ENCODE data around the gene HMX1. TPM values are rescaled to one million over a fixed set of nuclear protein-coding genes. Genes with fewer than 3 reads are reported as not detected.

Gene HMX1
- not detected in 2 replicates for total RNA-seq

GRCh38 chr4:8871417-8872401 lies at the start of gene HMX1:
HMX1 (minus strand) TSS chr4:8871839; CDS start chr4:8871614, 225 bp downstream.
- no peaks in the 10 kb centered on the region for H3K79me2 ChIP-seq (ENCODE audit: insufficient read depth, low read length)
- DNase-seq (ENCODE audit: insufficient read length, low spot score, missing footprints): peak; percentile 92
- no peak within 1 kb of the TSS for H2AFZ ChIP-seq (ENCODE audit: low read length)
- H4K20me1 ChIP-seq (ENCODE audit: insufficient read depth, low read length): no peaks in the 10 kb centered on the region
- no peaks in the 10 kb centered on the region for H3K4me1 ChIP-seq (ENCODE audit: insufficient read depth, low read length)
- no peaks in the 10 kb centered on the region for H3K36me3 ChIP-seq (ENCODE audit: insufficient read depth, low read length)
- no peak within 1 kb of the TSS for H3K27ac ChIP-seq (ENCODE audit: low read depth, low read length)
- TF ChIP-seq CTCF (IDR thresholded peaks at IDR 0.05; ENCODE audit: extremely low read depth, low read depth, low read length): no peak
- no peaks in the 10 kb centered on the region for H3K9me3 ChIP-seq (ENCODE audit: low read depth, low read length)
- no peak within 1 kb of the TSS for H3K4me3 ChIP-seq (ENCODE audit: insufficient read depth, low read length)
- peaks cover 75% of the 10 kb centered on the region for H3K27me3 ChIP-seq (ENCODE audit: insufficient read depth, low read length)
- H3K4me2 ChIP-seq (ENCODE audit: insufficient read depth, low read length): no peak within 1 kb of the TSS

GRCh38 chr4:8920969-8921368 lies 49.3 kb upstream of the HMX1 start:
- no peaks in the 10 kb centered on the region for H4K20me1 ChIP-seq (ENCODE audit: insufficient read depth, low read length)
- no peak for TF ChIP-seq CTCF (IDR thresholded peaks at IDR 0.05; ENCODE audit: extremely low read depth, low read depth, low read length)
- H3K9me3 ChIP-seq (ENCODE audit: low read depth, low read length): no peaks in the 10 kb centered on the region
- no peaks in the 10 kb centered on the region for H3K79me2 ChIP-seq (ENCODE audit: insufficient read depth, low read length)
- no peak overlapping the region for H2AFZ ChIP-seq (ENCODE audit: low read length)
- H3K4me3 ChIP-seq (ENCODE audit: insufficient read depth, low read length): no peak overlapping the region
- H3K4me1 ChIP-seq (ENCODE audit: insufficient read depth, low read length): no peaks in the 10 kb centered on the region
- H3K4me2 ChIP-seq (ENCODE audit: insufficient read depth, low read length): no peak overlapping the region
- no peaks in the 10 kb centered on the region for H3K27me3 ChIP-seq (ENCODE audit: insufficient read depth, low read length)
- peak; percentile 14 for DNase-seq (ENCODE audit: insufficient read length, low spot score, missing footprints)
- no peak overlapping the region for H3K27ac ChIP-seq (ENCODE audit: low read depth, low read length)
- H3K36me3 ChIP-seq (ENCODE audit: insufficient read depth, low read length): no peaks in the 10 kb centered on the region

- no peak overlapping the region for H2AFZ ChIP-seq (ENCODE audit: low read length)
- no peaks in the 10 kb centered on the region for H3K9me3 ChIP-seq (ENCODE audit: low read depth, low read length)
- H3K79me2 ChIP-seq (ENCODE audit: insufficient read depth, low read length): no peaks in the 10 kb centered on the region
- H3K36me3 ChIP-seq (ENCODE audit: insufficient read depth, low read length): no peaks in the 10 kb centered on the region
- no peak overlapping the region for H3K27ac ChIP-seq (ENCODE audit: low read depth, low read length)
- H3K4me2 ChIP-seq (ENCODE audit: insufficient read depth, low read length): no peak overlapping the region
- H3K27me3 ChIP-seq (ENCODE audit: insufficient read depth, low read length): no peaks in the 10 kb centered on the region
- H3K4me1 ChIP-seq (ENCODE audit: insufficient read depth, low read length): no peaks in the 10 kb centered on the region
- DNase-seq (ENCODE audit: insufficient read length, low spot score, missing footprints): peak; percentile 15
- H4K20me1 ChIP-seq (ENCODE audit: insufficient read depth, low read length): no peaks in the 10 kb centered on the region
- TF ChIP-seq CTCF (IDR thresholded peaks at IDR 0.05; ENCODE audit: extremely low read depth, low read depth, low read length): no peak
- no peak overlapping the region for H3K4me3 ChIP-seq (ENCODE audit: insufficient read depth, low read length)
These were observed 48.8 kb upstream of the HMX1 start for GRCh38 chr4:8920289-8920965.
